CD1c-positive myeloid dendritic cell (primary cell): Measurements from ENCODE around the gene BAD.

Experiments used
- DNase-seq: peaks from one replicate; pipeline ENCODE4 v3.0.0-alpha.2; 2016; ENCODE audit errors: extremely low spot score

The BAD gene

DNA sequence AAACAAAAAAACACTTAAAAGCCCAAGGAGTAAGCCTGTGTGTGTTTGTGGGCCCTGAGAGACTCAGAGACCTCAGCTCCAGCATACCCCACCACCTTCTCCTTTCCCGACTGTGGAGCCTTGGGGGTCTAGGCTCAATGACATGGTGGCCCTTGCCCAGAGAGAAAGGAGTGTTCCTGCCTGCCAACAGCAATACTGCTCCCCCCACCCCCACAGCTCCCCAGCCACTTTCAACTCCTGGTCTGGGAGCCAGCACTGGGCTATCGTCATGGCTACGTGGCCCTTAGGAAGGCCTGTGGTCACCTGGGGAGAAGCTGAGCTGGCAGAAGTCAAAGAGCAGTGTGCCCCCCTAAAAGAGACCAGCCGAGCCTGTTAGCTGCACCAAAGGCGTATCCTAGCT lies 40.4 kb downstream of the BAD start:
- DNase-seq: no peak

DNA sequence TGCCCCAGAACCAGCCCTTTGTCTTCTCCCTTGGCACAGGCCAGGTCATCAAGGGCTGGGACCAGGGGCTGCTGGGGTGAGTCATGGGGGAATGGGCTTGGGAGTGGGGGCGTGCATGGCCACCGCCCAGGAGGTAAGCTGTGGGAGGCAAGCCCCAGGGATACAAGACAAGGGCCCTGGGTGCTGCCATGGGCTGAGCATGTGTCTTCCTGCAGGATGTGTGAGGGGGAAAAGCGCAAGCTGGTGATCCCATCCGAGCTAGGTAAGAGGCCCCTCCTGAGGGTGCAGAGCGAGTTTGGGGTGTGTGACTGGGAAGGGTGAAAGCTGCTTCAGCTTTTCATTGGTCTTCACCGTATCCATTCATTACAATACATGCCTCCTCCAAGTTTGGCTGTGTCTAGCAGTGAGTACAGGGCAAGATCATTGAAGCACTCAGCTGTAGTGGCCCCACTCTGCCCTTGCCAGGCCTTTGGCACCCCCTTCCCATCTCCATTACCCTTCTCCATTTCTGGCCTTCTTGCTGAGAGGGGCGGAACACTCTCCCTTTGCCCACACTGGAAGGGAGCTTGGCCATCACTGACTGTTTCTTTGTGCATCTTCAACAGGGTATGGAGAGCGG lies 41.1 kb downstream of the BAD start:
- no peak for DNase-seq

DNA sequence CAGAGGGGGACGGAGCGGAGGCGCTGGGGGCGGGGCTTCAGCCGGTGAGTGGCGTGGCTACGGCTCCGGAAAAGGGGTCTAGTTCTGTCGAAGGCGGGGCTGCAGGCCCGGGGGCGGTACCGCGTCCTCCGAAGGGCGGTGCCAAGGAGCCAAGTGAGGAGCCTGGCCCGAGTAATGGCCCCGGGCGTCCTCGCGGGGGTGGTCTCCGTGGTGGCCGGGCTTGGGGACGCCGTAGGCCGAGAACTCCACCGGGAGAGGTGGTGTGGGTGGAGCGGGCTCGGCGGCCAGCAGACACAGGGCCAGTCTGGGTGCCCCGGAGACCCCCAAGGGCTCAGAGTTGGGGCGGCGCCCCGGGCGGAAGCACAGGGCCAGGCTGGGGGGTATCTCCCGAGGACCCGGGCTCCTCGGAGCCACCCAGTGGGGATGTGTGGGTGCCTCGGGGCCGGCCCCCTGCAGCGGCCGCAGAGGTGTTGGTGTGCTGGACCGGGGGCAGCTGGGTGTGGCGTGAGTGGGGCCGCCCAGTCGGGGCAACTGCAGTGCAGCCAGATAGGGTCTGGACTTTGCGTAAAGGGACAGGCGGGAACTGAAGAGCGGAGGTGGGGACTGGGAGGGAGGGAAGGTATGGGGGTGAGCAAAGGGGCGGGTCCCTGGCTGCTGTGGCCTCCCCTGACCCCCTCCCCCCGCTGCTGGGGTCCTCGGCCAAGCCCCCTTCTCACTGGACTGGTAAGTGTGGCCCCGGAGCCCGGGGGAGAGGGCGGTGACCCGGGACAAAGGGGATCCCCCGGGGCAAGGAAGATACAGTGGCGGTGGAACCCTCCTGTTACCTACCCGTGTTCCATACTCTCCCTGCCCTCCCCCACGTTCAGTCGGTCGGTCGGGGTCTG lies 42.7 kb downstream of the BAD start:
- DNase-seq: peak; percentile 39

DNA sequence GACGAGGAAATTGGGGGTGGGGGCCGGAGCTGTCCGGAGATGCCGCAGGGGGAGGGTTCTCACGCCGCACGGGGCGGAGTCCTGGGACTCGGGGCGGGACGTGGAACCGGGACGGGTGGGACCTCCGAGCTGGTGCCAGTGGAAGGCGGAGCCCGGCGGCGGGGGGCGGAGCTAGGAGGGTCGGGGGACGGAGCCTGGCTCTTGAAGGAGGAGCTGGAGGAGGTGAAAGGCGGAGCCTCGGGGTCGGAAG lies 43.3 kb downstream of the BAD start:
- peak; percentile 99 for DNase-seq

DNA sequence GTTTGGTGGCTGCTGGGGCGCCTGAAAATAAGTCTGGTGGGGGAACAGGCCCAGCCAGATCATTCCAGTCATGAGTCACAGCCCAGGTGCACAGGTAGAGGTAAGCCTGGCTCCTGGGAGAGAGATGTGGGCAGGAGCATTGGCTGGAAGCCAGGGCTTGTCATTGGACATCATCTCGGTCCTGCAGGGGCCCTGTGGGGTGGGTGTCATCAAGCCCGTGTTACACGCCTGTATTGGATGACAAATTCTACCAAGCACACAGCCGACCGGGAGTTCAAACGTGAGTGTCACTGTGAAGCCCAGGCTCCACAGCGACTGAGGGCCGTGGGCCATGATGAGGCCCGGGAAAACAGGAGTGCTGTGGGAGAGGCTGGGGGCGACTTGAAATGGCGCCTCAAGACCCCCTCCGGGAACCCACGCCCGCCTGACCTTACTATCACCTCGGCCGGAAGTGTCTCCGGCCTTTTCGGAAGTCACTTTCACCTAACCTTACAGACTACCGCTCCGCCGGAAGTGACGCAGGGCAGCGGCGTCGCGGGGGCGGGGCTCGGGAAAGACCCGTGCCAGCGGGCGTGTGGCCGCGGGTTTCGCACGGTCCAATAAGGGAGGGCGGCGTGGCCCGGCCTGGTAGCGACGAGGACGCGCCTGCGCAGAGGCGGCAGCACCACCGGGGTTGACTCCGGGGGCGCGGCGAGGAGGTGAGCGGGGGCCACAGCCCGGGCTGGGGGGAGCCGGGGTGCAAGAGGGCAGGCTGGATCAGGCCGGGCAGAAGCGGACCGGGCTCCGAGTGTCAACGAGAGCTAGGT lies 43.8 kb downstream of the BAD start, which contains the start of gene FKBP2:
TSS of gene FKBP2 (plus strand) at position 661 of the 806 bp plus-strand sequence. CDS start 1,293 bp downstream, outside the sequence.
- peak; percentile 99 for DNase-seq

DNA sequence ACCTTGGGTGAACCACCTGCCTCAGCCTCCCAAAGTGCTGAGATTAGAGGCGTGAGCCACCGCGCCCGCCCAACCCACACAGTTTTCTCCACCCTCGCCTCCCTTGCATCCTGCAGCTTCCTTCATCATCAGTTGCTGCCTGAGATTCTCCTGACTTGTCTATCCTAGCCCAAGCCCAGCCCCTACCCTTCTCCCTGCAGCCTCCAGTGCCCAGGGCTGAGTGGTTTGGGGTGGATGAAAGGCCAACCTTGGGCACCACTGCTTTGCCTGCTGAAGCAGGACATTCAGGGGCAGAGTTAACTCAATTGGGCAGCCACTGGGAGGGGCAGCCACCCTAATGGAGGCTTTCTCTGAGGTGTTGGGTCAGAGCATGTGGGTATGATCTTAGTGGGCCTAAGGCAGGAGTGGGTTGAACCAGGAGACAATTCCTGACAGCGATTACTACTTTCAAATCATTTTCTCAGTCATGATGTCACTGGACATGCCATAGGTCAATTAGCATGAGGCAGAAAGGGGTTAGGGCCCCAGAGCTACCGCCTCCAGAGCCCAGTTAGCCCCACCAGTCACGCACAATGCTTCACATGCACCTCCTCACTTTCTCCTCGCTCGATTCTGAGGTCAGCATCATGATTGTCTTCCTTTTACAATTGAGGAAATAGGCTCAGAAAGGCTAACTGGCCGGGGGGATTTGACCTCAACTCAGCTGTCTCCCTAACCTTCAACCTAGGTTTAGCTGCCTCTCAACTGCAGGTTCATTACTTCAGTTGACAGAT lies 44.6 kb downstream of the BAD start:
- DNase-seq: peak; percentile 97

DNA sequence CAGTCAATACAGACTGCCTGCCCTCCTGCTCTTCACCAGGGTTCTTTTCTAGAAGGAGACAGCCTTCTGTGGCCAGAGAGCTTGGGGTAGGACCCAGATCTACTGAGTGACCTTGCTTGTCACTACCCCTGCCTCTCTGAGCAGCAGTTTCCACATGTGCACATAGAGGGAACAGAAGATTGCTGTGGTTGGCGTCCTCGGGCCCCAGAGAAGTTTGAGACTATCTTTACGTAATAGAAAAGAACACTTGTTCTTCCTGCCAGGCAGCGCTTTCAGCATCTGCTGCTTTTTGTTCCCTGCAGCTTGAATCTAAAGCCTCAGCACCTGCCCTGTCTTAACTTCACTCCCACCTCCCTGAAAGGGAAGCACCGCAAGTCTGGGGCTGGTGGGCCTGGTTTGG lies 45.5 kb downstream of the BAD start:
- peak; percentile 62 for DNase-seq

DNA sequence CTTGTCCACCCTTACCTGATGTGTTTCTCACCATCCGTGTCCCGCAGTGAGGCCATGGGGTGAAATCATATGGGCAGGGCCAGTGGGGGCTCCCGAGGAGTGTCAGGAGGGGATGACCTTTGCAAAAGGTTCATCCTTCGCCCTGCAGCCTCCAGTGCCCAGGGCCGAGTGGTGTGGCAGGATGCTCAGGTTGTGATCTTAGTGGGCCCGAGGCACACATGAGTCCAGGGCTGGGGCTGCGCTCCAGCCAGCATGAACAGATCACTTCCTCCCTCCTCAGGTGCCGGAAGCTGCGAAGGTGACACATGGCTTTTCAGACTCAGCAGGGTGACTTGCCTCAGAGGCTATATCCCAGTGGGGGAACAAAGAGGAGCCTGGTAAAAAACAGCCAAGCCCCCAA lies 46.4 kb downstream of the BAD start:
- DNase-seq: no peak

DNA sequence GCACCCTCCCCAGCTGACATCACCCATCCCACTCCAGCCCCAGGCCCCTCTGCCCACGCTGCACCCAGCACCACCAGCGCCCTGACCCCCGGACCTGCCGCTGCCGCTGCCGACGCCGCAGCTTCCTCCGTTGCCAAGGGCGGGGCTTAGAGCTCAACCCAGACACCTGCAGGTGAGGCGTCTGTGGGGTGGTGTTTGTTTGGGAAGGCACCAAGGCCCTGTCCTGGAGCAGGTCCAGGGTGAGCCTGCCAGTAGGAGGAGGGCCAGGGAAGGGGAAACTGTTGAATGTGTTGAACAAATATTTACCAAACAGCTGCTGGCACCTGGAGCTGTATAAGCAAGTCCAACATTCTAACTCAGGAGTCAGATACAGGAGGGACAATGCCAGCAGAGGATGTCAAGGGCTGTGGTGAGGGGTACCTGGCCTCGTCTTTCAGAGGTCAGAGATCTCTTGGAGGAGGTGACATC lies 46.9 kb downstream of the BAD start:
- no peak for DNase-seq

DNA sequence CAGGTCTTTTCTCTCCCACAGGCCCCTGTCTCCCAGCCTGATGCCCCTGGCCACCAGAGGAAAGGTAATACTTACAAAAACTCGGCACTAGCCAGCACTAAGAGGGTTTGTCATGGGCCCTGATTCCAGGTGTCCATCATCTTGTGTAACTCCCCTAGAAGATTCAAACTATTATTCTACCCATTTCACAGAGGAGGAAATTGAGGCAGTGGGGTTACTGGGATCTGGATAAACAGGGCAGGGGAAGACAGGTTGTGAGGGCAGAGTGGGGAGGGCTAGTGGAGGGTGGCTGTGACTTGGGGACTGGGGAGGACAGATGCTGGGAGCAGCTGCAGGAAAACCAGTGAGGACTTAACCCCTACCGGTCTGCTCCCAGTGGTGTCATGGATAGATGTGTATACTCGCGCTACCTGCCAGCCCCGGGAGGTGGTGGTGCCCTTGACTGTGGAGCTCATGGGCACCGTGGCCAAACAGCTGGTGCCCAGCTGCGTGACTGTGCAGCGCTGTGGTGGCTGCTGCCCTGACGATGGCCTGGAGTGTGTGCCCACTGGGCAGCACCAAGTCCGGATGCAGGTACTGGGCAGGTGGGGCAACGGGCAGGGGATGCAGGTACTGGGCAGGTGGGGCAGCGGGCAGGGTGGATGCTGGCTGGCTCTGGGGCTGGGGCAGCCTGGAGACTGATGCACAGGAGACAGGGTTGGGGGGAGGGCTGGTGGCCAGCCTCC lies 48.9 kb downstream of the BAD start:
- no peak for DNase-seq

DNA sequence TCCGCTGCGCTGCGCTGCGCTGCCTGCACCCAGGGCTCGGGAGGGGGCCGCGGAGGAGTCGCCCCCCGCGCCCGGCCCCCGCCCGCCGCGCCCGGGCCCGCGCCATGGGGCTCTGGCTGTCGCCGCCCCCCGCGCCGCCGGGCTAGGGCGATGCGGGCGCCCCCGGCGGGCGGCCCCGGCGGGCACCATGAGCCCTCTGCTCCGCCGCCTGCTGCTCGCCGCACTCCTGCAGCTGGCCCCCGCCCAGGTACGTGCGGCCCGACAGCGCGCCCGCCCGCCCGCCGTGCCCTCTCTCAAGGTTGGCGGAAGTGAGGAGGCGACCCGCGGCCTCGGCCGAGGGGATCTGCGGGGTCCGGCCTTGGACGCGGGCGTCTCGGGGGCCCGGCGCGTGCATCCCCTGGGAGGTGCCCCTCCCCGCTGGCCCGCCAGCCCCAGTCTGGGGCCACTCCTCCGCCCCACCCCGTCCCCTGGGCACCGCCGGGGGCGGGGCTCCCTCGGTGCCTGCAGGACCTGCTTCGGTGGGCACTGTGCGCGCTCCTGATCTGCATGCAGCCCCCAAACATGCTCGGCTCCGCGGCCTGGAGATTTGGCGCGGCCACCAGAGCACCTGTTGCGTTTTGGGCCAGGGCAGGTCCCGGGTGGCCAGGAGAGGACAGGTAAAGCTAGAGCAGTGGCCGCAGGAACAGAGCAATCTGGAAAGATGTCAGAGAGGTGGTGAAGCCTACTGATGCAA lies 49.7 kb downstream of the BAD start:
- DNase-seq: peak; percentile 56

DNA sequence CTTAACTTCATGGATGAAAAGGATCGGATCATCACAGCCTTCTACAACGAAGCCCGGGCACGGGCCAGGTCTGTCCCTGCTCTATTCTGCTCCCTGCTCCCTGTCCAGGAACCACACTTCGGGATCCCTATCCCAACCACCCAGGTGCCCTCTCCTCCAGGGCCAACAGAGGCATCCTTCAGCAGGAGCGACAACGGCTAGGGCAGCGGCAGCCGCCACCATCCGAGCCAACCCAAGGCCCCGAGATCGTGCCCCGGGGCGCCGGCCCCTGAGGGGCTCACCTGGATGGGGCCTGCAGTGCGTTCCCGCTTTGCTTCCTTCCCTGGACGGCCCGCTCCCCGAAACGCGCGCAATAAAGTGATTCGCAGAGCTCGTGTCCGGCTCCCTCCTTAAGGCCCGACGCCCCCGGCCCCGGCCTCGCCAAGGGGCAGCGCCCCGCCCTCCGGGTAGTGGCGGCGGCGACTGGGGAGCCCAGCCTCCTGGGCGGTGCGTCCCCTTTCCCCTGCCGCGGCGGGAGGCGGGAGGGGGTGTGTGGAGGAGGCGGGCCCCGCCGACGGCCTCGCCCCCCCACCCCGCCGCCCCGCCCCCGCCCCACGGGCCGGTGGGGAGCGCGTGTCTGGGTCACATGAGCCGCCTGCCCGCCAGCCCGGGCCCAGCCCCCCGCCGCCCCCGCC lies 50.4 kb downstream of the BAD start, which contains the start of gene VEGFB:
TSS of gene VEGFB (plus strand) at position 672 of the 674 bp plus-strand sequence. CDS start 250 bp downstream, outside the sequence.
- DNase-seq: peak; percentile 57

DNA sequence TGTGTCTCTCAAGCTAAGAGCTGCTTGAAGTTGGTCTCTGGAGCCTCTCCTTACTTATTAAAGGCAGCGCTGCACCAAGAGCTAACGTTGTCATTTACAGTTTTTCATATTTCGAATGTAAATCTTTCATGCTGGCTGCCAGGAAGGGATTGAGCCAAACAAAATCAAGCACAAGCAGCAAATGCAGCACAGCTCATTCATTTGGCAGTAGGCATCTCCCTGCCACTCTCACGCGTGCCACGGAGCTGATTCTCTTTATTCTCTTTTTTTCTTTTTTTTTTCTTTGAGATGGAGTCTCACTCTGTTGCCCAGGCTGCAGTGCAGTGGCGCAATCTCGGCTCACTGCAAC lies 51.5 kb downstream of the BAD start:
- no peak for DNase-seq

DNA sequence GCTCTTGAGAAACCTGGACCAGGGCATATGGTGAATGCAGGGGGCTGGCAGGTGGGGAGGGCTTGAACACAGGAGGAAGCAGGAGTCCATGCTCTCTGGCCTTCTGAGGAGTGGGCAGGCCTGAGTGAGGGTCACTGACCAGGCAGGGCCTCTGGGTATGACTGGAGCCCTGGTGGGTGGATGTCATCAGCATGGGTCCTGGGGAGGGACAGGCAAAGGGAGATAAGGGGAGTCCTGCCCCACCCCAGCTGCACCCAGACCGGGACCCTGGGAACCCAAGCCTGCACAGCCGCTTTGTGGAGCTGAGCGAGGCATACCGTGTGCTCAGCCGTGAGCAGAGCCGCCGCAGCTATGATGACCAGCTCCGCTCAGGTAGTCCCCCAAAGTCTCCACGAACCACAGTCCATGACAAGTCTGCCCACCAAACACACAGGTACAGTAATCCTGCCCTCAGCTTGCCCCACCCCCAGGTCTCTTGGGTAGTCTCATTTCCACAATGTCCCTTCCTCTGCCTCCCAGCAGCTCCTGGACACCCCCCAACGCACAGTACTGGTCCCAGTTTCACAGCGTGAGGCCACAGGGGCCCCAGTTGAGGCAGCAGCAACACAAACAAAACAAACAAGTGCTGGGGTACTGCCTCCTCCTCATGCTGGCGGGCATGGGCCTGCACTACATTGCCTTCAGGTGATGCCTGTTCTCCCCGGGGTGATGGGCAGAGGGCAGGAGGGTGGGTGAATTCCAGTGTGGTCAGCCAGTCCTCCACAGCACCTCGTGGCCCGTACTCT lies 52.1 kb downstream of the BAD start:
- no peak for DNase-seq

DNA sequence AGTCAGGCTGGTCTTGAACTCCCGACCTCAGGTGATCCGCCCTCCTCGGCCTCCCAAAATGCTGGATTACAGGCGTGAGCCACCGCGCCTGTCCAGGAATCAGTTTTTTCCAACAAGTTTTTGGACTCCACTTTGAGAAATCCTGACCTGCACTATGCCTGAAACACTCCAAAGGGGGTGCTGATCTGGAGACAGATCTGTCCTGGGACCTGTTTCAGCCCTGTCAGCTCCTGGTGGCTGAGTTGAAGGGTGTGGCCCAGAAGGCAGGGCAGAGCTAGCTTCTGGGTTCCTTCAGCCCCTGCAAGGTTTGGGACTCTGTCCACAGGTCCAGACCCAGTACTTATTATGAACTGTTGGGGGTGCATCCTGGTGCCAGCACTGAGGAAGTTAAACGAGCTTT lies 52.9 kb downstream of the BAD start:
- no peak for DNase-seq

DNA sequence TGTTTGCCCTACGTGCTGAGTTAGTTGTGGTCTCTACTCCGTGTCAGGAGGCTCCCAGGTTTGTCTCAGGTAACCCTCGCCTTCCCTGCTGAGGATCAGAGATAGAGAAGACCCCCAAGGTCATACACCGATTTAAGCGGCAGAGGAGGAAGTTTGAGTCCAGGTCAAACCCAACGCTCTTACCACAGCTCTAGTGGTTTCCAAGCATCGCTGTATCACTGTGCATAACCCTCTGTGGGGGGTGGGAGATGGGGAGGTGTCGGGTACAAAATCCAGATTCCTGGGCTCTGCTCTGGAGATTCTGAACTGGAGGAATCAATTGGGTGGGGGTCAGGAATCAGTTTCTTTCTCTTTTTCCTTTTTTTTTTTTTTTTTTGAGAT lies 53.5 kb downstream of the BAD start:
- peak; percentile 32 for DNase-seq

DNA sequence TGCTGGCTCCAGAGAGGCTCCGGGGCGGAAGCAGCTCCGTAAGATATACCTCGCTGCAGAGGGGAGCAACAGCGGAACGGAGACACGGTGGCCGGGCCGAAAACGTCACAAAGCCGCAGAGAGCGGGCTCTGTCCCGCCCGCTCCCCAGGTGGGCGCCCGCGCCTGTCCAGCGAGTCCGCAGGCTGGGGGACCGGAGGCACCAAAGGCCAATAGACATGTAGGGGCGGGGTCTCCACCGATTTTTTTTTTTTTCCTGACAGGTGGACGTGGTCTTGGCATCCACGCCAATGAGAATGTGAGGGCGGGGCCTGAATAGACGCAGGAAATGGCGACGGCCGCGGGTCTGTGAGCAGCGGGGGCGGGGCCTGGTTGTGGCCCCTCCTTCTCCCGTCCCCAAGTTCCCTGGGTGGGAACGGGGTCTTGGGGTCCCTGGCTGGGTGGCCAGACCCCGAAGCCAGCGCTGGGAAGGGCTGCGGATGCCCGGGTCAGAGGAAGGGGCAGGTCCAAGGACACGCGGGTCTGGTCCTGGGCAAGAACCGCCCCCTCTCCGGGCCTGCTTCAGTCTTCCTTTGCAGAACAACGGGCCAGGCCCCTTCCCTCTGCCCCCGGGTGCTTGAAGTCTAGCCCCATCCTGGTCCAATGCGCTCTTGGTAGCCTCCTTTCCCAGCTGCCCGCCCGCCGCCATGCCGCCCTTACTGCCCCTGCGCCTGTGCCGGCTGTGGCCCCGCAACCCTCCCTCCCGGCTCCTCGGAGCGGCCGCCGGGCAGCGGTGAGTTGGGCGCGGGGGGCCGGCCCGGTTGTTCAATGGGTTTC lies 54.1 kb downstream of the BAD start, which contains the start of gene DNAJC4:
TSS of gene DNAJC4 (plus strand) at position 378 of the 814 bp plus-strand sequence. CDS start at position 685, 307 bp downstream.
- DNase-seq: peak; percentile 85

DNA sequence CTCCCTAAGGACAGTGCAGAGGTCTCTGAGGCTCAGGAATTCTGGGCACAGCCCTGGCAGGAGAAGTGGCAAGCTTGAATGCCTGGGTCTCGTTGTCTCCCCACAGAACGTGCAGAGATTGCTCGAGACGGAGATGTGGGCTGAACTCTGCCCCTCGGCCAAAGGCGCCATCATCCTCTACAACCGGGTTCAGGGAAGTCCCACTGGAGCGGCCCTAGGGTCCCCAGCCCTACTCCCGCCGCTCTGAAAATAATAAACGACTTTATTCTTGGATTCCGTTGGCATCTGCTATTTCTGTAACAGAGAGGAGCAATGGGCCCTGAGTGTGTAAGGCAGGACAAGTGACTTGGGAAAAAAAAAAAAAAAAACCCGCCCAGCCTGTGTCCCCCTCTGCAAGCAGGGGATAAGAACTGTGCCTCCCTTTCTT lies 54.7 kb downstream of the BAD start:
- no peak for DNase-seq
